ENCODE data around the gene ARHGAP42. TPM values are rescaled to one million over a fixed set of nuclear protein-coding genes. Genes with fewer than 3 reads are reported as not detected.

The ARHGAP42 gene
- total RNA-seq, 1 experiment from 2014 or later, result 8.0 TPM

DNA sequence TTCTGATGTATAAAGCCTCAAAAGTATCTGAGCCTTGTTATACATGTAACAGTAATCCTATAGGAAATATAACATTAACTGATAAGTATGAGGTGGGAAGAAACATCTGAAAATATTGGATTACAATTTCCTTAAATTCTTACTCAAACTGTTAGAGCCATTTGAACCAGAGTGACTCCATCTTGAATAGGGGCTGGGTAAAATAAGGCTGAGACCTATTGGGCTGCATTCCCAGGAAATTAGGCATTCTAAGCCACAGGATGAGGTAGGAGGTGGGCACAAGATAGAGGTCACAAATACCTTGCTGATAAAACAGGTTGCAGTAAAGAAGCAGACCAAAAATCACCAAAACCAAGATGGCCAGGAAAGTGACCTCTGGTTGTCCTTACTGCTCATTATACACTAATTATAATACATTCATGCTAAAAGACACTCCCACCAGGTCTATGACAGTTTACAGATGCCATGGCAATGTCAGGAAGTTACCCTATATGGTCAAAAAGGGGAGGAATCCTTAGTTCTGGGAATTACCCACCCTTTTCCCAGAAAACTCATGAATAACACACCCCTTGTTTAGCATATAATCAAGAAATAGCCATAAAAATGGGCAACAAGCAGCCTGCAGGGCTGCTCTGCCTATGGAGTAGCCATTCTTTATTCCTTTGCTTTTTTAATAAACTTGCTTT is 327.7 kb downstream of the ARHGAP42 start:
- TF ChIP-seq EZH2 (IDR thresholded peaks at IDR 0.05; ENCODE audit: borderline replicate concordance, low read depth, low read length, poor library complexity, severe bottlenecking), result no peak
- TF ChIP-seq, protein P1, sequence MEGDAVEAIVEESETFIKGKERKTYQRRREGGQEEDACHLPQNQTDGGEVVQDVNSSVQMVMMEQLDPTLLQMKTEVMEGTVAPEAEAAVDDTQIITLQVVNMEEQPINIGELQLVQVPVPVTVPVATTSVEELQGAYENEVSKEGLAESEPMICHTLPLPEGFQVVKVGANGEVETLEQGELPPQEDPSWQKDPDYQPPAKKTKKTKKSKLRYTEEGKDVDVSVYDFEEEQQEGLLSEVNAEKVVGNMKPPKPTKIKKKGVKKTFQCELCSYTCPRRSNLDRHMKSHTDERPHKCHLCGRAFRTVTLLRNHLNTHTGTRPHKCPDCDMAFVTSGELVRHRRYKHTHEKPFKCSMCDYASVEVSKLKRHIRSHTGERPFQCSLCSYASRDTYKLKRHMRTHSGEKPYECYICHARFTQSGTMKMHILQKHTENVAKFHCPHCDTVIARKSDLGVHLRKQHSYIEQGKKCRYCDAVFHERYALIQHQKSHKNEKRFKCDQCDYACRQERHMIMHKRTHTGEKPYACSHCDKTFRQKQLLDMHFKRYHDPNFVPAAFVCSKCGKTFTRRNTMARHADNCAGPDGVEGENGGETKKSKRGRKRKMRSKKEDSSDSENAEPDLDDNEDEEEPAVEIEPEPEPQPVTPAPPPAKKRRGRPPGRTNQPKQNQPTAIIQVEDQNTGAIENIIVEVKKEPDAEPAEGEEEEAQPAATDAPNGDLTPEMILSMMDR (conservative IDR thresholded peaks at IDR 0.05; ENCODE audit: low read depth, low read length), result no peak
- CTCF ChIA-PET, result no interaction called here
- no TSS peak for BruUV-seq (replicated peaks)
- H3K36me3 ChIP-seq (ENCODE audit: insufficient read depth, low read length, poor library complexity, severe bottlenecking), result no peaks in the 10 kb centered on the region
- intact Hi-C loops (cut with micrococcal nuclease; ENCODE audit: unreplicated experiment), result no loop called here
- no peaks in the 10 kb centered on the region for H3K4me1 ChIP-seq (ENCODE audit: insufficient read depth, low read length, poor library complexity, severe bottlenecking)
- no peaks in the 10 kb centered on the region for H3K9me3 ChIP-seq (ENCODE audit: low read depth, low read length, poor library complexity, severe bottlenecking)
- no peak for DNase-seq (ENCODE audit: low spot score)
- POLR2A ChIA-PET (ENCODE audit: low non-redundant PET), result no interaction called here
- no peak overlapping the region for H3K4me3 ChIP-seq (ENCODE audit: low read depth, low read length, poor library complexity, severe bottlenecking)
- no peaks in the 10 kb centered on the region for H3K27me3 ChIP-seq (replicated peaks; ENCODE audit: insufficient read depth, low read depth, low read length, poor library complexity)
- H3K27ac ChIP-seq (ENCODE audit: low read depth, low read length, poor library complexity, severe bottlenecking), result no peak overlapping the region

DNA sequence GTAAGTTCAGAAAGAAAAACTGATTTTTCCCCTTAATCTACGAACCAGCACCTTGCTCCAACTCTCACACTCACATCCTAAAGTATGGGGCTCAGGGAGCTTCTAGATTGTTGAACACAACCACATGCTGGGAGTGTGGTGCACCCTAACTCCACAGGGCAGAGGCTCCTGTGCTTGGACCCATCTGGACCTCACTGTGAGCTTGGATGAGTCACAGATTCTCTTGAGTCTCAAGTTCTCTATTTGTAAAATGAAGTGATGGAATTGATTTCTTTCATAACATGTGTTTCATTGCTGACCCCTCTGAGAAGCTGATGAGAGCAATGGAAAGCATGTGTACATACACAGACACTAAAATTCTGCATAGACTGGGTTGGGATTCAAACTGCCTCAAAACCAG is 332.8 kb downstream of the ARHGAP42 start:
- POLR2A ChIA-PET (ENCODE audit: low non-redundant PET), result no interaction called here
- DNase-seq (ENCODE audit: low spot score), result no peak
- no peak overlapping the region for H3K4me3 ChIP-seq (ENCODE audit: low read depth, low read length, poor library complexity, severe bottlenecking)
- CTCF ChIA-PET, result no interaction called here
- no TSS peak for BruUV-seq (replicated peaks)
- H3K27ac ChIP-seq (ENCODE audit: low read depth, low read length, poor library complexity, severe bottlenecking), result no peak overlapping the region
- intact Hi-C loops (cut with micrococcal nuclease; ENCODE audit: unreplicated experiment), result no loop called here
- no peaks in the 10 kb centered on the region for H3K36me3 ChIP-seq (ENCODE audit: insufficient read depth, low read length, poor library complexity, severe bottlenecking)
- no peaks in the 10 kb centered on the region for H3K4me1 ChIP-seq (ENCODE audit: insufficient read depth, low read length, poor library complexity, severe bottlenecking)
- no peaks in the 10 kb centered on the region for H3K27me3 ChIP-seq (replicated peaks; ENCODE audit: insufficient read depth, low read depth, low read length, poor library complexity)
- no peaks in the 10 kb centered on the region for H3K9me3 ChIP-seq (ENCODE audit: low read depth, low read length, poor library complexity, severe bottlenecking)
- TF ChIP-seq, protein P1 (conservative IDR thresholded peaks at IDR 0.05; ENCODE audit: low read depth, low read length), result no peak
- no peak for TF ChIP-seq EZH2 (IDR thresholded peaks at IDR 0.05; ENCODE audit: borderline replicate concordance, low read depth, low read length, poor library complexity, severe bottlenecking)

DNA sequence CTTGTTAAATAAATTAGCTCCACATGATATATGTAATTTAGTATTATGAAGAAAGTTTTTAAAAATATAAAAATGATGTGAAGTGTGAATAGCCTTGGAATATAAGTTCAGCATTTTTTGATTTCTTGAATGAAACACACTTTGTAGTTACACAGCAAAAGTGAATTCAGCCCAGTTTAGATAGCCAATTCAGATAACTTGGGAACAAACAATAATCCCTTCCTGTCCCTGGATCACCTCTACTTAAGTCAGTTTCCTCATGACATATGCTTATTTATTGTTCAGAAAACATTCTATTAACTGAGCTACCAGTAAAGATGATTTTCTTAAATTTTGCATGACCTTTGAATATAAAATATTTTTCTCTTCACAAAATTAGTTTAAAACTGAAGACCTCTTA is 335.2 kb downstream of the ARHGAP42 start:
- Histone ChIP-seq H3K27me3 (replicated peaks; ENCODE audit: insufficient read depth, low read depth, low read length, poor library complexity) (no peaks in the 10 kb centered on the region), H3K27ac (ENCODE audit: low read depth, low read length, poor library complexity, severe bottlenecking) (no peak overlapping the region), H3K4me3 (ENCODE audit: low read depth, low read length, poor library complexity, severe bottlenecking) (no peak overlapping the region), H3K36me3 (ENCODE audit: insufficient read depth, low read length, poor library complexity, severe bottlenecking) (no peaks in the 10 kb centered on the region), H3K4me1 (ENCODE audit: insufficient read depth, low read length, poor library complexity, severe bottlenecking) (no peaks in the 10 kb centered on the region), H3K9me3 (ENCODE audit: low read depth, low read length, poor library complexity, severe bottlenecking) (no peaks in the 10 kb centered on the region)
- no peak for DNase-seq (ENCODE audit: low spot score)
- TF ChIP-seq, protein P1 (conservative IDR thresholded peaks at IDR 0.05; ENCODE audit: low read depth, low read length), result no peak
- no peak for TF ChIP-seq EZH2 (IDR thresholded peaks at IDR 0.05; ENCODE audit: borderline replicate concordance, low read depth, low read length, poor library complexity, severe bottlenecking)
- BruUV-seq (replicated peaks), result no TSS peak
- intact Hi-C loops (cut with micrococcal nuclease; ENCODE audit: unreplicated experiment), result no loop called here
- ChIA-PET CTCF (no interaction called here), POLR2A (ENCODE audit: low non-redundant PET) (interaction anchor here (0.6 kb wide), 1 partner anchor 10 kb away, joined by 5 read pairs; no protein-coding TSS in a partner anchor)

Measured in A673 (cell line).